Measurements from ENCODE around the gene PRICKLE1. TPM values are rescaled to one million over a fixed set of nuclear protein-coding genes. Genes with fewer than 3 reads are reported as not detected.

PRICKLE1 gene
- total RNA-seq, 6 experiments from 2014 or later = 3.7 to 10.0 (median 8.6) TPM

GRCh38 chr12:42495244-42495643 is 94.3 kb downstream of the PRICKLE1 start:
- no peaks in the 10 kb centered on the region for H3K9me3 Mint-ChIP-seq
- H3K4me1 Mint-ChIP-seq (ENCODE audit: low read depth) = peaks cover 5% of the 10 kb centered on the region; the same call in 1 of the 2 replicates
- no peaks in the 10 kb centered on the region for H3K36me3 Mint-ChIP-seq (ENCODE audit: low read depth)
- H3K27me3 Mint-ChIP-seq (ENCODE audit: insufficient read depth) = no peaks in the 10 kb centered on the region
- no peak for TF ChIP-seq CTCF (IDR thresholded peaks at IDR 0.05)
- H3K4me3 Mint-ChIP-seq = no peak overlapping the region
- no peak overlapping the region for H3K27ac Mint-ChIP-seq
- DNase-seq = no peak

GRCh38 chr12:42492267-42492666 is 97.3 kb downstream of the PRICKLE1 start:
- DNase-seq = no peak
- Mint-ChIP-seq H3K4me1 (ENCODE audit: low read depth) (no peaks in the 10 kb centered on the region; the same call in 1 of the 2 replicates), H3K9me3 (no peaks in the 10 kb centered on the region), H3K36me3 (ENCODE audit: low read depth) (no peaks in the 10 kb centered on the region), H3K27ac (no peak overlapping the region), H3K27me3 (ENCODE audit: insufficient read depth) (peaks cover 4% of the 10 kb centered on the region), H3K4me3 (no peak overlapping the region)
- TF ChIP-seq CTCF (IDR thresholded peaks at IDR 0.05) = no peak

- H3K36me3 Mint-ChIP-seq (ENCODE audit: low read depth) = no peaks in the 10 kb centered on the region
- H3K4me1 Mint-ChIP-seq (ENCODE audit: low read depth) = no peaks in the 10 kb centered on the region; the same call in 1 of the 2 replicates
- TF ChIP-seq CTCF (IDR thresholded peaks at IDR 0.05) = no peak
- H3K4me3 Mint-ChIP-seq = no peak overlapping the region
- H3K27ac Mint-ChIP-seq = no peak overlapping the region
- DNase-seq = no peak
- H3K9me3 Mint-ChIP-seq = no peaks in the 10 kb centered on the region
- peaks cover 4% of the 10 kb centered on the region for H3K27me3 Mint-ChIP-seq (ENCODE audit: insufficient read depth)
Measured at GRCh38 chr12:42490261-42490842, 99.2 kb downstream of the PRICKLE1 start.

GRCh38 chr12:42486407-42486806 is 103.1 kb downstream of the PRICKLE1 start:
- no peaks in the 10 kb centered on the region for H3K9me3 Mint-ChIP-seq
- no peak for TF ChIP-seq CTCF (IDR thresholded peaks at IDR 0.05)
- no peak overlapping the region for H3K27ac Mint-ChIP-seq
- peaks cover 10% of the 10 kb centered on the region for H3K27me3 Mint-ChIP-seq (ENCODE audit: insufficient read depth)
- peaks cover 22% of the 10 kb centered on the region for H3K4me1 Mint-ChIP-seq (ENCODE audit: low read depth)
- DNase-seq = no peak
- no peaks in the 10 kb centered on the region for H3K36me3 Mint-ChIP-seq (ENCODE audit: low read depth)
- no peak overlapping the region for H3K4me3 Mint-ChIP-seq

GRCh38 chr12:42485823-42486222 is 103.7 kb downstream of the PRICKLE1 start:
- peaks cover 23% of the 10 kb centered on the region for H3K4me1 Mint-ChIP-seq (ENCODE audit: low read depth)

More at GRCh38 chr12:42485823-42486222, 103.7 kb downstream of the PRICKLE1 start:
- TF ChIP-seq CTCF (IDR thresholded peaks at IDR 0.05) = no peak
- no peaks in the 10 kb centered on the region for H3K9me3 Mint-ChIP-seq
- H3K27ac Mint-ChIP-seq = no peak overlapping the region
- H3K4me3 Mint-ChIP-seq = no peak overlapping the region
- no peaks in the 10 kb centered on the region for H3K36me3 Mint-ChIP-seq (ENCODE audit: low read depth)
- DNase-seq = no peak
- H3K27me3 Mint-ChIP-seq (ENCODE audit: insufficient read depth) = peaks cover 10% of the 10 kb centered on the region

Measured in HFFc6 (cell line).